SK-N-SH treated with all-trans-retinoic acid at 6 μM for 48 hours (cell line): Measurements from ENCODE around the gene ZACN.

Experiments used
- ATAC-seq: fragments of 200-7000 bp; cut with Tn5 transposase; 3 replicates; pipeline ENCODE4 v1.9.1; 2020; ENCODE audit warnings: mild to moderate bottlenecking, moderate library complexity
- ARNTL ChIP-seq: fragments of 450-650 bp; formaldehyde crosslinking; IDR thresholded peaks from 2 replicates; pipeline ENCODE4 v1.5.0; 2020; ENCODE audit warnings: low read depth, mild to moderate bottlenecking, moderate library complexity, borderline replicate concordance
- BACH2 ChIP-seq: fragments of 250-450 bp; sonication (Bioruptor Pico); IDR thresholded peaks from 2 replicates; pipeline ENCODE4 v1.9.0; 2021; ENCODE audit warnings: mild to moderate bottlenecking, borderline replicate concordance
- CREB5 ChIP-seq: fragments of 250-450 bp; sonication (Bioruptor Pico); IDR thresholded peaks from 2 replicates; pipeline ENCODE4 v1.5.1; 2020; ENCODE audit warnings: low read depth, mild to moderate bottlenecking, moderate library complexity
- CSDC2 ChIP-seq: fragments of 250-450 bp; sonication (Bioruptor Pico); IDR thresholded peaks from 2 replicates; pipeline ENCODE4 v1.5.0; 2020; ENCODE audit warnings: mild to moderate bottlenecking, moderate library complexity
- ESRRG ChIP-seq: fragments of 250-450 bp; sonication (Bioruptor Pico); IDR thresholded peaks from 2 replicates; pipeline ENCODE4 v1.6.1; 2021; ENCODE audit warnings: mild to moderate bottlenecking
- GLIS3 ChIP-seq: fragments of 250-450 bp; sonication (Bioruptor Pico); IDR thresholded peaks from 2 replicates; pipeline ENCODE4 v1.5.0; 2020; ENCODE audit warnings: mild to moderate bottlenecking, moderate library complexity
- ISL1 ChIP-seq: fragments of 250-450 bp; sonication (Bioruptor Pico); IDR thresholded peaks from 2 replicates; pipeline ENCODE4 v2.1.2; 2022; ENCODE audit warnings: mild to moderate bottlenecking, moderate library complexity
- OSR1 ChIP-seq: fragments of 250-450 bp; sonication (Bioruptor Pico); IDR thresholded peaks from 2 replicates; pipeline ENCODE4 v1.8.0; 2022; ENCODE audit warnings: moderate library complexity, mild to moderate bottlenecking, inconsistent platforms
- PPARA ChIP-seq: fragments of 250-450 bp; sonication (Bioruptor Pico); IDR thresholded peaks from 2 replicates; pipeline ENCODE4 v1.5.0; 2020; ENCODE audit warnings: mild to moderate bottlenecking, borderline replicate concordance
- RARB ChIP-seq: fragments of 250-450 bp; sonication (Bioruptor Pico); IDR thresholded peaks from 2 replicates; pipeline ENCODE4 v1.8.0; 2021; ENCODE audit warnings: mild to moderate bottlenecking, moderate library complexity
- SNAI2 ChIP-seq: fragments of 250-450 bp; sonication (Bioruptor Pico); IDR thresholded peaks from 2 replicates; pipeline ENCODE4 v1.5.0; 2020; ENCODE audit warnings: mild to moderate bottlenecking, moderate library complexity
- TCF4 ChIP-seq: fragments of 250-450 bp; sonication (Bioruptor Pico); IDR thresholded peaks from 2 replicates; pipeline ENCODE4 v1.8.0; 2021; ENCODE audit warnings: mild to moderate bottlenecking, moderate library complexity, borderline replicate concordance
- TOX ChIP-seq: fragments of 250-450 bp; sonication (Bioruptor Pico); IDR thresholded peaks from 2 replicates; pipeline ENCODE4 v1.8.0; 2021; ENCODE audit warnings: mild to moderate bottlenecking, moderate library complexity, borderline replicate concordance
- TSHZ2 ChIP-seq: fragments of 250-450 bp; sonication (Bioruptor Pico); IDR thresholded peaks from 2 replicates; pipeline ENCODE4 v1.5.0; 2020; ENCODE audit warnings: mild to moderate bottlenecking, moderate library complexity
- ZC3H10 ChIP-seq: fragments of 250-450 bp; sonication (Bioruptor Pico); IDR thresholded peaks from 2 replicates; pipeline ENCODE4 v1.5.1; 2021; ENCODE audit warnings: mild to moderate bottlenecking, moderate library complexity
- ZFP3 ChIP-seq: fragments of 250-450 bp; sonication (Bioruptor Pico); IDR thresholded peaks from 2 replicates; pipeline ENCODE4 v1.5.0; 2020; ENCODE audit warnings: mild to moderate bottlenecking, moderate library complexity
- ZFP30 ChIP-seq: fragments of 450-650 bp; formaldehyde crosslinking; IDR thresholded peaks from 2 replicates; pipeline ENCODE4 v1.5.0; 2022; ENCODE audit warnings: mild to moderate bottlenecking, moderate library complexity
- ZNF565 ChIP-seq: fragments of 450-650 bp; formaldehyde crosslinking; conservative IDR thresholded peaks from 2 replicates; pipeline ENCODE4 v1.5.0; 2020; ENCODE audit warnings: low read depth, mild to moderate bottlenecking, moderate library complexity
- ZNF70 ChIP-seq: fragments of 450-650 bp; formaldehyde crosslinking; IDR thresholded peaks from 2 replicates; pipeline ENCODE4 v1.5.0; 2020; ENCODE audit warnings: mild to moderate bottlenecking, moderate library complexity
- ZNF8 ChIP-seq: fragments of 450-650 bp; formaldehyde crosslinking; IDR thresholded peaks from 2 replicates; pipeline ENCODE4 v1.5.0; 2020; ENCODE audit warnings: mild to moderate bottlenecking, moderate library complexity
- TF ChIP-seq, protein P1 (sequence below): fragments of 250-450 bp; sonication (Bioruptor Pico); IDR thresholded peaks from 2 replicates; pipeline ENCODE4 v1.8.0; 2020; ENCODE audit warnings: mild to moderate bottlenecking, moderate library complexity, borderline replicate concordance
- TF ChIP-seq, protein P2 (sequence below): fragments of 250-450 bp; sonication (Bioruptor Pico); IDR thresholded peaks from 2 replicates; pipeline ENCODE4 v1.5.1; 2021; ENCODE audit warnings: mild to moderate bottlenecking, moderate library complexity
- TF ChIP-seq, protein P3 (sequence below): fragments of 250-450 bp; sonication (Bioruptor Pico); IDR thresholded peaks from 2 replicates; pipeline ENCODE4 v1.8.0; 2021; ENCODE audit warnings: low read depth, mild to moderate bottlenecking, moderate library complexity, borderline replicate concordance

ZACN gene

GRCh38 chr17:76085066-76085730 is 6.2 kb downstream of the ZACN start:
- TF ChIP-seq TSHZ2 (no peak), ESRRG (CRISPR knock-in tag) (no peak), SNAI2 (no peak), OSR1 (CRISPR knock-in tag) (no peak), CREB5 (no peak), ISL1 (CRISPR knock-in tag) (no peak), ARNTL (CRISPR knock-in tag) (no peak)
- ATAC-seq, result no peak

DNA sequence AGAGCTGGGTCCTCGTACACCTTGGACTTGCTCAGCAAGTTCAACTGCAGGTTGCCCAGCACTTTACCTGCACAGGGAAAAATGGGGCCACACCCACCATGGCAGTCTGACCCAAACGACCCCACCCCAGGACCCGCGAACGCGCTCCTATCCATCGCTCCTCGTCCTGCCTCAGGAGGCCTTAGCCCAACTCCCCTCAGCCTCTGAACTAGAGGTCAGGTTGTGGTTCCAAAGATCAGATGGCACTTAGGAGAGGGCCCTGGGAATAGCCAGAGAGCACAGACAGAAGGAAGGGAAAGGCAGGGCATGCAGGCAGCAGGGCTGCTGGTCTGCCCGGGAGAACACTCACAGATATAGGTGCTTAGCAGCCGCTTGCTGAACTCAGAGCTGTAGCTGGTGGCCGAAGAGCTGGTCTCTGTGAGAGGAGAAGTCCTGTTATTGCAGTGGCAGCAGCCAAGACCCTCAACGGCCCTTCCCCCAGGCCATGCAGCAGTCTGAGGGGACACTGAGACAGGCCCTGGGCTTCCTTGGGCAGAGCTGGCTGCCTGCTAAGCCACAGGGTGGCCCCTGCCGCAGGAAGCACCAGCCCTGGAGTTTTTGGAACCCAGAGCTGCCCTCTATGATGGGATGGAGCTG is 6.9 kb downstream of the ZACN start:
- no peak for ATAC-seq
- TF ChIP-seq ZFP3 (no peak), TCF4 (CRISPR knock-in tag) (no peak), TOX (CRISPR knock-in tag) (no peak), SNAI2 (no peak), RARB (no peak), TSHZ2 (no peak), CSDC2 (CRISPR knock-in tag) (no peak), ZNF8 (CRISPR knock-in tag) (no peak), PPARA (no peak), ZFP30 (CRISPR knock-in tag) (no peak), ZNF70 (CRISPR knock-in tag) (no peak), ZNF565 (CRISPR knock-in tag) (no peak), GLIS3 (CRISPR knock-in tag) (no peak), OSR1 (CRISPR knock-in tag) (no peak), ESRRG (CRISPR knock-in tag) (no peak), ISL1 (CRISPR knock-in tag) (no peak)
- TF ChIP-seq, protein P1, sequence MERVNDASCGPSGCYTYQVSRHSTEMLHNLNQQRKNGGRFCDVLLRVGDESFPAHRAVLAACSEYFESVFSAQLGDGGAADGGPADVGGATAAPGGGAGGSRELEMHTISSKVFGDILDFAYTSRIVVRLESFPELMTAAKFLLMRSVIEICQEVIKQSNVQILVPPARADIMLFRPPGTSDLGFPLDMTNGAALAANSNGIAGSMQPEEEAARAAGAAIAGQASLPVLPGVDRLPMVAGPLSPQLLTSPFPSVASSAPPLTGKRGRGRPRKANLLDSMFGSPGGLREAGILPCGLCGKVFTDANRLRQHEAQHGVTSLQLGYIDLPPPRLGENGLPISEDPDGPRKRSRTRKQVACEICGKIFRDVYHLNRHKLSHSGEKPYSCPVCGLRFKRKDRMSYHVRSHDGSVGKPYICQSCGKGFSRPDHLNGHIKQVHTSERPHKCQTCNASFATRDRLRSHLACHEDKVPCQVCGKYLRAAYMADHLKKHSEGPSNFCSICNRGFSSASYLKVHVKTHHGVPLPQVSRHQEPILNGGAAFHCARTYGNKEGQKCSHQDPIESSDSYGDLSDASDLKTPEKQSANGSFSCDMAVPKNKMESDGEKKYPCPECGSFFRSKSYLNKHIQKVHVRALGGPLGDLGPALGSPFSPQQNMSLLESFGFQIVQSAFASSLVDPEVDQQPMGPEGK (CRISPR knock-in tag), result no peak
- TF ChIP-seq, protein P2, sequence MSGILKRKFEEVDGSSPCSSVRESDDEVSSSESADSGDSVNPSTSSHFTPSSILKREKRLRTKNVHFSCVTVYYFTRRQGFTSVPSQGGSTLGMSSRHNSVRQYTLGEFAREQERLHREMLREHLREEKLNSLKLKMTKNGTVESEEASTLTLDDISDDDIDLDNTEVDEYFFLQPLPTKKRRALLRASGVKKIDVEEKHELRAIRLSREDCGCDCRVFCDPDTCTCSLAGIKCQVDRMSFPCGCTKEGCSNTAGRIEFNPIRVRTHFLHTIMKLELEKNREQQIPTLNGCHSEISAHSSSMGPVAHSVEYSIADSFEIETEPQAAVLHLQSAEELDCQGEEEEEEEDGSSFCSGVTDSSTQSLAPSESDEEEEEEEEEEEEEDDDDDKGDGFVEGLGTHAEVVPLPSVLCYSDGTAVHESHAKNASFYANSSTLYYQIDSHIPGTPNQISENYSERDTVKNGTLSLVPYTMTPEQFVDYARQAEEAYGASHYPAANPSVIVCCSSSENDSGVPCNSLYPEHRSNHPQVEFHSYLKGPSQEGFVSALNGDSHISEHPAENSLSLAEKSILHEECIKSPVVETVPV (CRISPR knock-in tag), result no peak

DNA sequence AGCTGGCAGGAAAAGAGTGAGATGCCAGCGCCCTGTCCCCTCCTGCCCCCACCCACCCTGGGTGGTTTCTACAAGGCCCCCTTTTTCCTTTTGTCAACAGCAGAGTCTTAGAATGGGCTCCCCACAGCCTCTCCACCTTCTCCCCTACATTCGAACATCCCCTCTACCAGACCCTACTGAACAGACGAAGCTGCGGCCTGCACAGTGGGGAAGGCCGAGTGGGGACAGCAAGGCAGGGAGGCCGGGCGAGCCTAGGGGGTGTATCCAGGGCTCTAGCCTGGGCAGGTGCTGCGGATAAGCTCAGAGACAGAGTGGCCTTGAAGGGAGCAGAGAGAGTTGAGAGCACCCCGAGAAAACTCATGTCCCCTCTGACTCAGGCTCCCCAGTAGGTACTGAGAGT is 7.4 kb downstream of the ZACN start:
- ATAC-seq, result no peak

More for the DNA sequence above, 7.4 kb downstream of the ZACN start:
- TF ChIP-seq ZFP30 (CRISPR knock-in tag) (no peak), ZC3H10 (CRISPR knock-in tag) (no peak), CSDC2 (CRISPR knock-in tag) (no peak), RARB (no peak), ZFP3 (no peak), TOX (CRISPR knock-in tag) (no peak), SNAI2 (no peak), ISL1 (CRISPR knock-in tag) (no peak), TCF4 (CRISPR knock-in tag) (no peak), PPARA (no peak), BACH2 (no peak), ZNF565 (CRISPR knock-in tag) (no peak), ZNF70 (CRISPR knock-in tag) (no peak)
- TF ChIP-seq, protein P3, sequence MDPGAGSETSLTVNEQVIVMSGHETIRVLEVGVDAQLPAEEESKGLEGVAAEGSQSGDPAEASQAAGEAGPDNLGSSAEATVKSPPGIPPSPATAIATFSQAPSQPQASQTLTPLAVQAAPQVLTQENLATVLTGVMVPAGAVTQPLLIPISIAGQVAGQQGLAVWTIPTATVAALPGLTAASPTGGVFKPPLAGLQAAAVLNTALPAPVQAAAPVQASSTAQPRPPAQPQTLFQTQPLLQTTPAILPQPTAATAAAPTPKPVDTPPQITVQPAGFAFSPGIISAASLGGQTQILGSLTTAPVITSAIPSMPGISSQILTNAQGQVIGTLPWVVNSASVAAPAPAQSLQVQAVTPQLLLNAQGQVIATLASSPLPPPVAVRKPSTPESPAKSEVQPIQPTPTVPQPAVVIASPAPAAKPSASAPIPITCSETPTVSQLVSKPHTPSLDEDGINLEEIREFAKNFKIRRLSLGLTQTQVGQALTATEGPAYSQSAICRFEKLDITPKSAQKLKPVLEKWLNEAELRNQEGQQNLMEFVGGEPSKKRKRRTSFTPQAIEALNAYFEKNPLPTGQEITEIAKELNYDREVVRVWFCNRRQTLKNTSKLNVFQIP (CRISPR knock-in tag), result no peak
- TF ChIP-seq, protein P1 (CRISPR knock-in tag), result no peak
